ENCODE results near the gene PRKAR2B. TPM values are rescaled to one million over a fixed set of nuclear protein-coding genes. Genes with fewer than 3 reads are reported as not detected.
"Not testable (repeated sequence)": the region's sequence is repeated elsewhere in the genome, so short reads cannot be mapped to it uniquely, and the experiment has no call there.

The PRKAR2B gene
- total and polyA plus RNA-seq, 3 experiments from 2014 or later: 0.93 to 1.2 (median 1.1) TPM

GRCh38 chr7:107093671-107094070 lies 49.2 kb downstream of the PRKAR2B start:
- POLR2A ChIA-PET; H3K9me3 Mint-ChIP-seq; H3K36me3 ChIP-seq (ENCODE audit: insufficient read depth, low read length); H3K4me1 Mint-ChIP-seq; H3K27ac Mint-ChIP-seq; H3K27me3 ChIP-seq (ENCODE audit: insufficient read depth, low read length, poor library complexity, severe bottlenecking); H3K4me3 ChIP-seq (ENCODE audit: low read length); H3K27ac ChIP-seq (ENCODE audit: low read depth, low read length); H3K4me3 Mint-ChIP-seq; CTCF ChIA-PET; H3K36me3 Mint-ChIP-seq; DNase-seq; H3K9me3 ChIP-seq (ENCODE audit: low read length); H3K4me1 ChIP-seq (ENCODE audit: insufficient read depth, low read length): not testable (repeated sequence)
- H3K27me3 Mint-ChIP-seq: peaks cover 7 to 23% of the 10 kb centered on the region in 2 donors

GRCh38 chr7:107099154-107099553 lies 54.6 kb downstream of the PRKAR2B start:
- H3K9me3 ChIP-seq (ENCODE audit: low read length); H3K36me3 ChIP-seq (ENCODE audit: insufficient read depth, low read length); H3K27me3 ChIP-seq (ENCODE audit: insufficient read depth, low read length, poor library complexity, severe bottlenecking); H3K4me3 ChIP-seq (ENCODE audit: low read length); H3K4me3 Mint-ChIP-seq; CTCF ChIA-PET; H3K27ac Mint-ChIP-seq; H3K4me1 Mint-ChIP-seq; POLR2A ChIA-PET; H3K27ac ChIP-seq (ENCODE audit: low read depth, low read length); DNase-seq; H3K4me1 ChIP-seq (ENCODE audit: insufficient read depth, low read length): not testable (repeated sequence)
- Mint-ChIP-seq H3K9me3 (peaks cover 5 to 16% (median 10%) of the 10 kb centered on the region in 5 donors), H3K36me3 (peaks cover 1 to 20% (median 1%) of the 10 kb centered on the region in 3 donors), H3K27me3 (peaks cover 26 to 44% of the 10 kb centered on the region in 2 donors)

- no peak overlapping the region for H3K27ac Mint-ChIP-seq
- peaks cover 5 to 13% (median 10%) of the 10 kb centered on the region in 5 donors for H3K9me3 Mint-ChIP-seq
- peaks cover 26 to 37% of the 10 kb centered on the region in 2 donors for H3K27me3 Mint-ChIP-seq
- H3K4me3 ChIP-seq (ENCODE audit: low read length): no peak overlapping the region
- H3K27ac ChIP-seq (ENCODE audit: low read depth, low read length): no peak overlapping the region
- no peaks in the 10 kb centered on the region for H3K9me3 ChIP-seq (ENCODE audit: low read length)
- H3K36me3 ChIP-seq (ENCODE audit: insufficient read depth, low read length): no peaks in the 10 kb centered on the region
- H3K27me3 ChIP-seq (ENCODE audit: insufficient read depth, low read length, poor library complexity, severe bottlenecking): no peaks in the 10 kb centered on the region
- no peak overlapping the region for H3K4me3 Mint-ChIP-seq
- H3K36me3 Mint-ChIP-seq: peaks cover 1 to 20% (median 1%) of the 10 kb centered on the region in 3 donors
- peaks cover 3 to 5% (median 4%) of the 10 kb centered on the region in 3 donors for H3K4me1 Mint-ChIP-seq
- ChIA-PET POLR2A (no interaction called here), CTCF (interaction anchor here (0.9 kb wide), 1 partner anchor 12 kb away, joined by 3 read pairs; no protein-coding TSS in a partner anchor)
- no peak for DNase-seq
- H3K4me1 ChIP-seq (ENCODE audit: insufficient read depth, low read length): no peaks in the 10 kb centered on the region
Measured at GRCh38 chr7:107100824-107101223, 56.3 kb downstream of the PRKAR2B start.

- peak in 2 of 5 donors; percentile 5 to 6 for DNase-seq
- CTCF ChIA-PET: interaction anchor here (0.7 kb wide), 1 partner anchor 451 kb away, joined by 3 read pairs; no protein-coding TSS in a partner anchor
- H3K4me3 ChIP-seq (ENCODE audit: low read length): no peak overlapping the region
- POLR2A ChIA-PET: no interaction called here
- Mint-ChIP-seq H3K9me3 (peaks cover 5 to 13% (median 10%) of the 10 kb centered on the region in 5 donors), H3K36me3 (peaks cover 1 to 17% (median 1%) of the 10 kb centered on the region in 3 donors), H3K27me3 (peaks cover 23 to 25% of the 10 kb centered on the region in 2 donors), H3K4me3 (peak overlapping the region in 4 of 7 donors; percentile 25 to 57 (median 50)), H3K27ac (peak overlapping the region in 2 of 8 donors; percentile 48 to 74), H3K4me1 (peaks cover 3 to 5% (median 4%) of the 10 kb centered on the region in 3 donors)
- no peaks in the 10 kb centered on the region for H3K27me3 ChIP-seq (ENCODE audit: insufficient read depth, low read length, poor library complexity, severe bottlenecking)
- H3K27ac ChIP-seq (ENCODE audit: low read depth, low read length): no peak overlapping the region
- no peaks in the 10 kb centered on the region for H3K4me1 ChIP-seq (ENCODE audit: insufficient read depth, low read length)
- H3K36me3 ChIP-seq (ENCODE audit: insufficient read depth, low read length): no peaks in the 10 kb centered on the region
- H3K9me3 ChIP-seq (ENCODE audit: low read length): no peaks in the 10 kb centered on the region
Measured at GRCh38 chr7:107103369-107103768, 58.9 kb downstream of the PRKAR2B start.

- ChIA-PET CTCF (no interaction called here), POLR2A (no interaction called here)
- Mint-ChIP-seq H3K27ac (no peak overlapping the region), H3K4me3 (no peak overlapping the region), H3K9me3 (peaks cover 3 to 9% (median 8%) of the 10 kb centered on the region in 5 donors), H3K36me3 (peaks cover 1 to 15% (median 1%) of the 10 kb centered on the region in 3 donors), H3K4me1 (peaks cover 3 to 5% (median 4%) of the 10 kb centered on the region in 3 donors), H3K27me3 (peaks cover 21 to 23% of the 10 kb centered on the region in 2 donors)
- Histone ChIP-seq H3K27me3 (ENCODE audit: insufficient read depth, low read length, poor library complexity, severe bottlenecking) (no peaks in the 10 kb centered on the region), H3K27ac (ENCODE audit: low read depth, low read length) (no peak overlapping the region), H3K4me3 (ENCODE audit: low read length) (no peak overlapping the region), H3K4me1 (ENCODE audit: insufficient read depth, low read length) (no peaks in the 10 kb centered on the region), H3K9me3 (ENCODE audit: low read length) (no peaks in the 10 kb centered on the region), H3K36me3 (ENCODE audit: insufficient read depth, low read length) (no peaks in the 10 kb centered on the region)
- DNase-seq: no peak
Measured at GRCh38 chr7:107104801-107105200, 60.3 kb downstream of the PRKAR2B start.

GRCh38 chr7:107105591-107106245 lies 61.2 kb downstream of the PRKAR2B start:
- DNase-seq: no peak
- Histone ChIP-seq H3K27ac (ENCODE audit: low read depth, low read length) (no peak overlapping the region), H3K4me1 (ENCODE audit: insufficient read depth, low read length) (no peaks in the 10 kb centered on the region), H3K9me3 (ENCODE audit: low read length) (no peaks in the 10 kb centered on the region), H3K27me3 (ENCODE audit: insufficient read depth, low read length, poor library complexity, severe bottlenecking) (no peaks in the 10 kb centered on the region), H3K4me3 (ENCODE audit: low read length) (no peak overlapping the region), H3K36me3 (ENCODE audit: insufficient read depth, low read length) (no peaks in the 10 kb centered on the region)
- H3K4me1 Mint-ChIP-seq: peaks cover 3 to 5% (median 4%) of the 10 kb centered on the region in 3 donors
- peak overlapping the region in 1 of 8 donors; percentile 60 for H3K27ac Mint-ChIP-seq
- H3K4me3 Mint-ChIP-seq: no peak overlapping the region
- POLR2A ChIA-PET: no interaction called here
- peaks cover 0 to 1% (median 0%) of the 10 kb centered on the region in 5 donors for H3K9me3 Mint-ChIP-seq
- CTCF ChIA-PET: no interaction called here
- peaks cover 0 to 5% (median 0%) of the 10 kb centered on the region in 3 donors for H3K36me3 Mint-ChIP-seq
- H3K27me3 Mint-ChIP-seq: peaks cover 14 to 15% of the 10 kb centered on the region in 2 donors

- H3K27ac Mint-ChIP-seq: no peak overlapping the region
- no peak overlapping the region for H3K27ac ChIP-seq (ENCODE audit: low read depth, low read length)
- no peak for DNase-seq
- H3K27me3 Mint-ChIP-seq: peaks cover 0 to 5% of the 10 kb centered on the region in 2 donors
- no peak overlapping the region for H3K4me3 ChIP-seq (ENCODE audit: low read length)
- H3K9me3 Mint-ChIP-seq: no peaks in the 10 kb centered on the region
- no peaks in the 10 kb centered on the region for H3K36me3 ChIP-seq (ENCODE audit: insufficient read depth, low read length)
- no peaks in the 10 kb centered on the region for H3K4me1 Mint-ChIP-seq
- no peaks in the 10 kb centered on the region for H3K36me3 Mint-ChIP-seq
- no peaks in the 10 kb centered on the region for H3K4me1 ChIP-seq (ENCODE audit: insufficient read depth, low read length)
- no peak overlapping the region for H3K4me3 Mint-ChIP-seq
- no peaks in the 10 kb centered on the region for H3K27me3 ChIP-seq (ENCODE audit: insufficient read depth, low read length, poor library complexity, severe bottlenecking)
- no peaks in the 10 kb centered on the region for H3K9me3 ChIP-seq (ENCODE audit: low read length)
- CTCF ChIA-PET: no interaction called here
- POLR2A ChIA-PET: no interaction called here
Measured at GRCh38 chr7:107108793-107109371, 64.4 kb downstream of the PRKAR2B start.

GRCh38 chr7:107109955-107110354 lies 65.5 kb downstream of the PRKAR2B start:
- no peak overlapping the region for H3K4me3 Mint-ChIP-seq
- H3K27ac ChIP-seq (ENCODE audit: low read depth, low read length): no peak overlapping the region
- POLR2A ChIA-PET: no interaction called here
- no peaks in the 10 kb centered on the region for H3K9me3 Mint-ChIP-seq
- no peaks in the 10 kb centered on the region for H3K36me3 Mint-ChIP-seq
- H3K4me1 Mint-ChIP-seq: no peaks in the 10 kb centered on the region
- peaks cover 0 to 4% of the 10 kb centered on the region in 2 donors for H3K27me3 Mint-ChIP-seq
- H3K9me3 ChIP-seq (ENCODE audit: low read length): no peaks in the 10 kb centered on the region
- no peaks in the 10 kb centered on the region for H3K4me1 ChIP-seq (ENCODE audit: insufficient read depth, low read length)
- no peaks in the 10 kb centered on the region for H3K27me3 ChIP-seq (ENCODE audit: insufficient read depth, low read length, poor library complexity, severe bottlenecking)
- DNase-seq: no peak
- no peaks in the 10 kb centered on the region for H3K36me3 ChIP-seq (ENCODE audit: insufficient read depth, low read length)
- no peak overlapping the region for H3K27ac Mint-ChIP-seq
- CTCF ChIA-PET: no interaction called here
- H3K4me3 ChIP-seq (ENCODE audit: low read length): no peak overlapping the region

Measured in CD8-positive, alpha-beta memory T cell (primary cell).